Omental fat pad (tissue), 4 donors: ENCODE measurements around the gene RALGAPB. TPM values are rescaled to one million over a fixed set of nuclear protein-coding genes. Genes with fewer than 3 reads are reported as not detected.

Experiments used
- ATAC-seq: fragments of 150-250 bp; one replicate; pipeline ENCODE4 v1.9.1; 2016; ENCODE audit warnings: mild to moderate bottlenecking, moderate library complexity; ENCODE audit not compliant: low FRiP score
- DNase-seq: peaks from one replicate; pipeline ENCODE4 v3.0.0-alpha.2; 2019; ENCODE audit warnings: low spot score
- CTCF ChIP-seq, 3 donors: fragments of 450-650 bp; IDR thresholded peaks; one replicate each; pipeline ENCODE4 v1.5.1; 2016 to 2017; ENCODE audit warnings: antibody characterized with exemption in 3 of 3, mild to moderate bottlenecking in 3 of 3, moderate library complexity in 2 of 3
- total RNA-seq, 4 donors: library from RNA; depleted of rRNA; stranded (reverse); fragments of >200 nt; gene quantifications; one replicate each; pipeline ENCODE4 v1.1.0, GENCODE V29; 2016

The RALGAPB gene
- total RNA-seq, 4 donors from 2014 or later = 27.1 to 39.9 (median 32.3) TPM

GRCh38 chr20:38583306-38583705 is 110.7 kb downstream of the RALGAPB start:
- no peak for TF ChIP-seq CTCF (IDR thresholded peaks at IDR 0.05)
- no peak for ATAC-seq
- no peak for DNase-seq

DNA sequence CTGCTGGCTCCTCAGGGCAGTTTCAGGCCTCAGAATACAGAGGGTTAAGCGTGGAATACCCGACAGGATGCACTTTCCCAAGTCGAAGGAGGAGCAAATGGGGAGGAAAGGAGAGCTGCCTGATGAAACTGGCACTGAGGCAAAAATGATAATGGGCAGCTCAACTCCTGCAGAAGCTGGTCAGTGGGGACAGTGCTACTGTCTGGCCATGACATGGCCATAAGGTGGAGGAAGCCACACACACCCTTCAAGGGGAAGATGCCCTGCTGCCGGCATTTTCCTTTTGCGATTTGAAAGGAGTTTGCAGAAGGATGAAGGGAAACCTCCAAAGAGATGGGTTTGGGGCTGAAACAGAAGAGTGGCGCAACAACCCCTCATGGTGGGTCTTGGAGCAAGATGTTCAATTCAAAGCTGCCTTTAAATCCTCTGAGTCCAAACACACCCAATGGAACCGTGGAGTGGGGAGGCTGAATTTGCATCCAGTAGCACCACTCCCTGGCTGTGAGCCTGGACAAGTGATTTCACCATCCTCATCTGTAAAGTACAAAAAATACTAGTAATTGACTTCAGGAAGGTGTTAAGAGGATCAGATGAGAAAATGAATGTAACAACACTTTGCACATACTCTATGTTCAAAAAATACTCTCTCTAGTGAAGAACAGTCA is 111.6 kb downstream of the RALGAPB start:
- DNase-seq (no peak), ATAC-seq (no peak)
- TF ChIP-seq CTCF (IDR thresholded peaks at IDR 0.05) = no peak

DNA sequence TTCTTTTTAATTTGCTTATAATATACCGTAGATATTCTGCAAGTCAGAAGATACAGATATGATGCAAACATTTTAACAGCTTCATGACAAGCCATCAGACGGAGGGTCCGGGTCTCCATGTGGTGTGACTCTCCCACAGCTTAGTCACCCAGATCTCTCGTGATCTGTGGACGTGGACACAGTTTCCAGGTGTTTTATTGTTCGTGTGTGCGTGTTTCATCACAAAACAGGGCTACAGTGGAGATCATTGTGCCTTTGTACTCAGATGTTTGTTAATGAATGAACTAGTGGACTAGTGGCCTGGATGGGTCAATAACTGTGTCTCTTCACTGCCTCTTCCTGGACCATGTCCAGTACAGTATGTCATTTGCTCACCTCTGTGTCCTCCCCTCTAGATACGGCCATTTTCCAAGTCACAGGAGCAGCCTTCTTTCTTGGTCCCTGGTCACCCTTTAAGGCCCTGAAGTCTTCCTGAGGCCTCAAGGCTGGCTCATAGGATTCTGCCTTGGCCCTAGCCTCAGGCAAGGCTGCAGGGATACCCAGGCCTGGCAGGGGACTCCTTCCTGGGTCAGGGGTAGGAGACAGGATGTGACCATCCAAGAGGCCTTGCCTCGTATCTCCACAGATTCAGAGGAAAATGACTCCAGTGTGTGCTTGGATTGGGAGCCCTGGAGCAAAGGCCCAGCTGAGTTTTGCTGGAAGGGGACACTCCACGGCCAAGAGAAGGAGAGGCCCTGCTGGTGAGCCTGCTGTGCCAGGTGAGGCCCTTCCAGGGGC is 112.9 kb downstream of the RALGAPB start:
- no peak for TF ChIP-seq CTCF (IDR thresholded peaks at IDR 0.05)
- DNase-seq (no peak), ATAC-seq (no peak)

GRCh38 chr20:38586181-38586525 is 113.5 kb downstream of the RALGAPB start:
- no peak for TF ChIP-seq CTCF (IDR thresholded peaks at IDR 0.05)
- ATAC-seq = no peak
- DNase-seq = no peak

GRCh38 chr20:38588303-38588702 is 115.7 kb downstream of the RALGAPB start:
- ATAC-seq (no peak), DNase-seq (no peak)
- no peak for TF ChIP-seq CTCF (IDR thresholded peaks at IDR 0.05)

DNA sequence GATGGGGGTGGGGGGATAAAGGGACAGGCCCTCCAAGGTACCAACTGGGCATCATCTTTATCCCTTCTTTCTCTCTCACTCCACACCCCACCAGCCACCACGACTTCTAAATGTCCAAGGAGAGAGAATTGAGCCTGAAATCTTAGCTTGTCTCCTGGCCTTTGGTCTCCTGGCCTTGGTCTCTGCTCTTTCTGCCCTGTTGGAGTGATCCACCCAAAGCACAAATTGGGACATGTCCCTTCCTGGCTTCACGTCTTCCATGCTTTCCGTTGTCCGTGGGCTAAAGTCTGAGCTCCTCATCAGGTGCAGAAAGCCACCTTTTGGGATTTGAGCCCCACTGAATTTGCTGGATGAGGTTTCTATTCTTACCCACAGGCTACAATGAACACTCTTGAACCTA is 116.7 kb downstream of the RALGAPB start:
- DNase-seq = no peak
- TF ChIP-seq CTCF (IDR thresholded peaks at IDR 0.05) = no peak
- no peak for ATAC-seq
